GM20000 (cell line): ENCODE measurements around the gene AOAH.

ENCODE experiments used
- DNase-seq: peaks from one replicate; pipeline ENCODE4 v3.0.0; 2012; ENCODE audit warnings: low spot score
- TF ChIP-seq, protein P1 (sequence below): IDR thresholded peaks from 2 replicates; pipeline ENCODE4 v1.5.1; 2012; ENCODE audit warnings: mild to moderate bottlenecking, control low read depth; ENCODE audit errors: extremely low read depth, missing control alignments

AOAH gene

DNA sequence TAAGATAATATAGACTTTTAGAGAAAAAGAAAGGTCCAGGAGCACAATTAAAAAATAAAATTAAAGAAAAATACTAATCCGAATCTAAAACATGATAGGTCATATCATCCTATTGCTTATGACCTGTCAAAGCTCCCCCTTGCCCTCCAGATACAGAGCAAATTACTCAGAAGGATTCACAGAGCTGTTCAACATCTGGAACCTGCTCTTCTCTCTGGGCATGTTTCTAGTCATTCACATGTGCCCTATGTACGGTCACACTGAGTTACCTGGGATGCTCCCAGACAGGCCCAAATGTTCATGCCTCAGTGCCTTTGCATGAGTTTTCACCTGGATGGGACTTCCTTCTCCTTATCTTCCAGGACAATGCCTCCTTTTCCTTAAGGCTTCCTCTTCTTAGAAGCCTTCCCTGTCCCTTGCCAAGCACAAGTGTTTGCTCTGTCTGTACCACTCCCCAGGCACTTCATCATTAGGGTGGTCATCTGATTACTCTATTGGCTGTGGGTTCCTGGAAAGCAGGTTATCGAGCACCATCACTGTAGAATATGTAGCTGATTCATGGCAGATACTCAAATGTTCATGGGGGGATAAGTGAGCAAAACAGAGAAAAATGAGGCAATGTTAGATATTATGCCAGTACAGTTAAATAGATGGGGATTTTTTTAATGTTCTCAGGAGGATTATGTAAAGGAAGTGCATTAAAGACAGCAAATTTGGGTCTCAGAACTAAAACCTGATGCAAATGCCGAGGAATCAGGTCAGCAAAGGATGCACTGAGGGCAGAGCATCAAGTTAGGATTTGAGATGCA lies 12.0 kb upstream of the AOAH start:
- DNase-seq, result no peak
- TF ChIP-seq, protein P1, sequence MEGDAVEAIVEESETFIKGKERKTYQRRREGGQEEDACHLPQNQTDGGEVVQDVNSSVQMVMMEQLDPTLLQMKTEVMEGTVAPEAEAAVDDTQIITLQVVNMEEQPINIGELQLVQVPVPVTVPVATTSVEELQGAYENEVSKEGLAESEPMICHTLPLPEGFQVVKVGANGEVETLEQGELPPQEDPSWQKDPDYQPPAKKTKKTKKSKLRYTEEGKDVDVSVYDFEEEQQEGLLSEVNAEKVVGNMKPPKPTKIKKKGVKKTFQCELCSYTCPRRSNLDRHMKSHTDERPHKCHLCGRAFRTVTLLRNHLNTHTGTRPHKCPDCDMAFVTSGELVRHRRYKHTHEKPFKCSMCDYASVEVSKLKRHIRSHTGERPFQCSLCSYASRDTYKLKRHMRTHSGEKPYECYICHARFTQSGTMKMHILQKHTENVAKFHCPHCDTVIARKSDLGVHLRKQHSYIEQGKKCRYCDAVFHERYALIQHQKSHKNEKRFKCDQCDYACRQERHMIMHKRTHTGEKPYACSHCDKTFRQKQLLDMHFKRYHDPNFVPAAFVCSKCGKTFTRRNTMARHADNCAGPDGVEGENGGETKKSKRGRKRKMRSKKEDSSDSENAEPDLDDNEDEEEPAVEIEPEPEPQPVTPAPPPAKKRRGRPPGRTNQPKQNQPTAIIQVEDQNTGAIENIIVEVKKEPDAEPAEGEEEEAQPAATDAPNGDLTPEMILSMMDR, result no peak

DNA sequence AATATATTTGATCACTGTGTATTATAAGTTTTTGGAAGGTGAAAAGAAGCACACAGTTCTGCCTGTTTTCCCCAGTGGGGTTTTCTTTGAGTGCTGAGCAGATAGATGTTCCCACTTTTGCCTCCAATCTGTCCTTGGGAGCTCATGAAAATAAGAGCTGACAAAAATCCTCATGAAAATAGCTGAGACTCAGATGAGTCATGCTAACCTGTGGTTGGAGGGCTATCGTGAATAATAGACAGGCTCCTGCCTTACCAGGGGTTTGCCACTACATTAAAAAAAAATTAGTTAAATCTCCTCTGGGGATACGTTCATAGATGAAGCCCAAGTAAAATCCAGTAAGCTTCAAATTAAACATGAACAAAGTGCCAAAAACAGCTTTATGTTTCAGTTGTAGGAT lies 10.9 kb upstream of the AOAH start:
- TF ChIP-seq, protein P1, result no peak
- no peak for DNase-seq

DNA sequence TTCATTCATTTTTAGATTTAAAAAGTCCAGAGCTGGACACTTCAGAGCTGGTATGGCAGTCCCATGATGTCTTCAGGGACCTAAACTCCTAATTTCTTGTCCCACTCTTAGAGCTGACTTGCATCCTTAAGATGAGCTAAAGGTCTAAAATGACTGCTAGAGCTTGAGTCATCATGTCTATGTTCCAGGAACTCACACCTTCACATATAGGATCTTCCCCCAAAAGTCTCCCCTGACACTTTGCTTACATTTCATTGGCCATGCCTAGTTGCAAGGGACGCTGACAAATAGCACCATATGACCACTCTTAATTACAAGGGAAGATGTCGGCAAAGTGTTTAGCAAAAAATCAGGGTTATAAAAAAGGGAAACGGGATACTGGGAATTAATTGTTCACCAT lies 10.4 kb upstream of the AOAH start:
- TF ChIP-seq, protein P1, result no peak
- no peak for DNase-seq

DNA sequence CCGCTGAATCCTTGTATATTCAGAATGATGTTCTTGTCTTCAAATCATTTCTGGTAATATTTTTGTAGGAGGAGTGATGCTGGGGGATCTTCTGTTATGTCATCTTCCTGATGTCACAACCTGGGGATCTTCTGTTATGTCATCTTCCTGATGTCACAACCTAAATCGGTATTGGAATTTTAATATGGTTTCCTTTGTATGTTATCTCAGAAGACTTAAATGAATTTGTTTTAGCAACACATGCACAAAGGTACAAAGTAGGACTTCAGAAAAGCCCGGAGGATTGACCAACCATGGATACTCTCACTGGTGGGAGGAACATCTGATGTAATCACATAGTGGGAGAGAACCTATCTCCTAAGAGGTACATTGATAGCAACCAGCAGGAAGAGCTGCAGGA lies 9.1 kb upstream of the AOAH start:
- DNase-seq, result no peak
- TF ChIP-seq, protein P1, result no peak

DNA sequence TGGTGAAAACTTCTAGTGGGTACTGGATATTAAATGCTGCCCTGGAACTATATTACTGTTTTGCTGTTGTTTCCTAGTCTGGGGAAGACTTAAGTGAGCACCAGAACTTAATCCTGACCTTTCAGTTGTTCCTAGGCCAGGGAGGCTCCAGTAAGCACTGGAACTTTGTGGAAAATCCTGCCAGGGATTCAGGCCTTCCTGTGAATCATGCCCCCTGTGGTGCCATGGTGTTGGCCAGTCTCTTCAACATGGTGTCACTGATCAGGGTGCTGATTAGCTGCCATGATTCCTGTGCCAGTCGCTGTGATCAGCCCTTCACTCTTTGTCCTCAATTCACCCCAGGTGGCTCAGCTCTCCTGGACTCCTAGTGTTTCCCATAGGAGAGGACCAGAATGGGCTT lies 8.5 kb upstream of the AOAH start:
- DNase-seq, result no peak
- TF ChIP-seq, protein P1, result no peak

DNA sequence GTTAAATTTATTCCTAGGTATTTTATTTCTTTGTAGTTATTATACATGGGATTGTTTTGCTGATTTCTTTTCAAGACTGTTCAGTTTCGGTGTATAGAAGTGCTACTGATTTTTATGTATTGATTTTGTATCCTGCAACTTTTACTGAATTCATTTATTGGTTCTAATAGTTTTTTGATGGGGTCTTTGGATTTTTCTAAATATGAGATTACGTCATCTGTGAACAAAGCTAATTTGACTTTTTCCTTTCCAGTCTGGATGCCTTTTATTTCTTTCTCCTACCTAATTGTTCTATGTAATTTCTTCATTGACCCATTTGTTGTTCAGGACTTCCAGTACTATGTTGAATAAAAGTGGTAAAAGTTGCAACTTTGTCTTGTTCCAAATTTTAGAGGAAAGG lies 5.8 kb upstream of the AOAH start:
- TF ChIP-seq, protein P1, result no peak
- no peak for DNase-seq

DNA sequence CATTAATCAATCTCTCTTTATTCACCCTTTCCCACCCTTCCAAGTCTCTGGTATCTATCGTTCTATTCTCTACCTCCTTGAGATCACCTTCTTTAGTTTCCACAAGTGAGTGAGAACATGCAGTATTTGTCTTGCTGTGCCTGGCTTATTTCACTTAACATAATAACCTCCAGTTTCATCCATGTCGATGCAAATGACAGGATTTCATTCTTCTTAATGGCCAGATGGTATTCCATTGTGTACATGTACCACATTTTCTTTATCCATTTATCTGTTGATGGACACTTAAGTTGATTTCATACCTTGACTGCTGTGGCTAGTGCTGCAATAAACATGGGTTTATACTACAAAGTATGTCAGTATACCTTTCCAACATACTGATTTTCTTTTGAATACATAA lies 3.8 kb upstream of the AOAH start:
- TF ChIP-seq, protein P1, result no peak
- DNase-seq, result no peak
